Lung (tissue), 12 donors: ENCODE measurements around the gene OR51V1. TPM values are rescaled to one million over a fixed set of nuclear protein-coding genes. Genes with fewer than 3 reads are reported as not detected.

Experiments
- ATAC-seq: fragments of 200-7000 bp; cut with Tn5 transposase; one replicate; pipeline ENCODE4 v1.9.1; 2020; ENCODE audit warnings: moderate number of reproducible peaks; ENCODE audit not compliant: insufficient read depth, low FRiP score
- DNase-seq, 3 donors: peaks; one replicate each; pipeline ENCODE4 v3.0.0-alpha.2; 2013 to 2017
- H3K27ac ChIP-seq, 2 donors: one replicate each; pipeline ENCODE4 v1.5.1; 2013; ENCODE audit warnings: mild to moderate bottlenecking in 2 of 2, moderate library complexity in 2 of 2, control low read depth in 1 of 2, inconsistent platforms in 1 of 2, low read depth in 1 of 2, low read length in 1 of 2
- H3K27me3 ChIP-seq, 3 donors: one replicate each; pipeline ENCODE4 v1.5.1; 2013; ENCODE audit warnings: low read length in 2 of 3; ENCODE audit not compliant: control insufficient read depth in 3 of 3, insufficient read depth in 3 of 3
- H3K36me3 ChIP-seq, 4 donors: one replicate each; pipeline ENCODE4 v1.5.1; 2013; ENCODE audit warnings: low read length in 4 of 4, mild to moderate bottlenecking in 1 of 4, moderate library complexity in 1 of 4; ENCODE audit not compliant: control insufficient read depth in 4 of 4, insufficient read depth in 4 of 4
- H3K4me1 ChIP-seq, 5 donors: one replicate each; pipeline ENCODE4 v1.5.1; 2013; ENCODE audit warnings: low read length in 5 of 5, mild to moderate bottlenecking in 2 of 5, moderate library complexity in 1 of 5; ENCODE audit not compliant: control insufficient read depth in 5 of 5, insufficient read depth in 5 of 5
- H3K4me3 ChIP-seq: one replicate; pipeline ENCODE4 v1.5.1; 2013; ENCODE audit warnings: mild to moderate bottlenecking, control low read depth, moderate library complexity
- H3K9ac ChIP-seq, 2 donors: one replicate each; pipeline ENCODE4 v1.5.1; 2013; ENCODE audit warnings: low read length in 2 of 2, control low read depth in 1 of 2; ENCODE audit not compliant: insufficient read depth in 1 of 2
- H3K9me3 ChIP-seq, 4 donors: one replicate each; pipeline ENCODE4 v1.5.1; 2013; ENCODE audit warnings: low read length in 3 of 4, mild to moderate bottlenecking in 1 of 4, moderate library complexity in 1 of 4; ENCODE audit not compliant: control insufficient read depth in 4 of 4, insufficient read depth in 3 of 4
- WGBS, 2 donors: extraction: QIAGEN DNeasy Blood & Tissue Kit; methylation state at CpG; one replicate each; pipeline ENCODE4 v1.1.7; 2013; 5-methylcytosine and 5-hydroxymethylcytosine counted together
- polyA plus RNA-seq, 2 donors: library from polyadenylated mRNA; stranded (reverse); fragments of 200-250 nt; gene quantifications; one replicate each; pipeline ENCODE4 v1.2.1, GENCODE V29; 2013
- total RNA-seq, 2 donors: library from RNA; depleted of rRNA in 1 of 2; stranded (reverse); fragments of >200 nt in 1 of 2; gene quantifications; one replicate each; pipeline ENCODE4 v1.2.1, GENCODE V29; 2014 to 2021
- TF ChIP-seq, protein P1 (sequence below): IDR thresholded peaks from 2 replicates; pipeline ENCODE4 v1.5.1; 2012; ENCODE audit warnings: mild to moderate bottlenecking; ENCODE audit errors: control extremely low read depth, extremely low read depth
- donor health status: control.
- donor health status: control.
- donor health status: Bipolar disorder and iron deficiency.
- donor health status: healthy.
- donor health status: DM: yes; HTN: yes; CAD: no.

The OR51V1 gene
- total and polyA plus RNA-seq, 4 donors = not detected

DNA sequence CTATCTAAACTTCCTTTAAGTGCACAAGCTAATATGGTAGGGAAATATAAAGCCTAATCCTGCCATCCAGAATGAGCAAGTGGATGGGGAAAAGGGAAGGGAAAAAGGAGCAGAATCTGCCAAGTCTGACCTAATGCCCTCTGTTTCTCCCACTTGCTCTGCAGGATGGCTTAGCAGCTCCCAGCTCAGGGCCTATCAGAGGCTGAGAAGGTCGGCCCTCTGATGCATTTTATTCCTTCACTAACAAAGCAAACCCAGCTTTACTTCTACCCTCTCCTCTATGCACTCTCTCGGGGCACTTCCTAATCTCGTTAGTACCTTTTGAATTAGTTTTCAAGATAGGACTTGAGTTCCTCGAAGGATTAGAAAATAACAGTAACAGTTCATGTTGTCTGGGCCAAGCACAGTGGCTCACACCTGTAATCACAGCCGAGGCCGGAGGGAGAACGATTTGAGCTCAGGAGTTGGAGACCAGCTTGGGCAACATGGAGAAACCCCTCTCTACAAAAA lies 9.9 kb upstream of the OR51V1 start:
- no peaks in the 10 kb centered on the region for H3K4me1 ChIP-seq
- no peak overlapping the region for H3K27ac ChIP-seq
- 59 to 73% methylated on average over 7 of the region's 7 CpGs for WGBS, 2 donors
- H3K9me3 ChIP-seq = no peaks in the 10 kb centered on the region
- no peaks in the 10 kb centered on the region for H3K27me3 ChIP-seq
- ATAC-seq (no peak), DNase-seq (no peak)
- H3K9ac ChIP-seq = no peak overlapping the region
- H3K36me3 ChIP-seq = no peaks in the 10 kb centered on the region
- TF ChIP-seq, protein P1, sequence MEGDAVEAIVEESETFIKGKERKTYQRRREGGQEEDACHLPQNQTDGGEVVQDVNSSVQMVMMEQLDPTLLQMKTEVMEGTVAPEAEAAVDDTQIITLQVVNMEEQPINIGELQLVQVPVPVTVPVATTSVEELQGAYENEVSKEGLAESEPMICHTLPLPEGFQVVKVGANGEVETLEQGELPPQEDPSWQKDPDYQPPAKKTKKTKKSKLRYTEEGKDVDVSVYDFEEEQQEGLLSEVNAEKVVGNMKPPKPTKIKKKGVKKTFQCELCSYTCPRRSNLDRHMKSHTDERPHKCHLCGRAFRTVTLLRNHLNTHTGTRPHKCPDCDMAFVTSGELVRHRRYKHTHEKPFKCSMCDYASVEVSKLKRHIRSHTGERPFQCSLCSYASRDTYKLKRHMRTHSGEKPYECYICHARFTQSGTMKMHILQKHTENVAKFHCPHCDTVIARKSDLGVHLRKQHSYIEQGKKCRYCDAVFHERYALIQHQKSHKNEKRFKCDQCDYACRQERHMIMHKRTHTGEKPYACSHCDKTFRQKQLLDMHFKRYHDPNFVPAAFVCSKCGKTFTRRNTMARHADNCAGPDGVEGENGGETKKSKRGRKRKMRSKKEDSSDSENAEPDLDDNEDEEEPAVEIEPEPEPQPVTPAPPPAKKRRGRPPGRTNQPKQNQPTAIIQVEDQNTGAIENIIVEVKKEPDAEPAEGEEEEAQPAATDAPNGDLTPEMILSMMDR = no peak
- H3K4me3 ChIP-seq = no peak overlapping the region

DNA sequence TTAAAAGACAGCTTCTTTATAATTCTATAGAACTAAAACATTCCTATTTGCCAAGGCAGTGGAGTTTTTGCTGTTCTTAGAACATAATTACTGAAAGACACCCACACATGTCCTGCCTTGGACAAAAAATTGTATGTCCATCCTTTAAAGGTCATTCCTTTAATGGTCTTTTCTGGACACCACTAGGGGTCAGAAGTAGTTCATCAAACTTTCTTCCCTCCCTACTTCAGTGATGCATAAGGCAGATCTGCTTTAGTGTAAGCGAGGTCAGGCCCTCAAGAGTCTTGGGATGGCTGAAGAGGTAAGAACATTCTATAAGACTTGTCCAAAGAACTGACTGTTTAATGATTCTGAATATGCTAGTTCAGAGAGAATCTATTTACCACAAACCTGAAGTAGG lies 4.3 kb upstream of the OR51V1 start:
- DNase-seq (peak in 2 of 3 donors; percentile 39 to 52), ATAC-seq (no peak)
- H3K27ac ChIP-seq = no peak overlapping the region
- WGBS, 2 donors = 17 to 57% methylated on average over 1 of the region's 1 CpG
- H3K36me3 ChIP-seq = no peaks in the 10 kb centered on the region
- no peaks in the 10 kb centered on the region for H3K4me1 ChIP-seq
- no peak overlapping the region for H3K9ac ChIP-seq
- H3K9me3 ChIP-seq = no peaks in the 10 kb centered on the region
- H3K4me3 ChIP-seq = no peak overlapping the region
- no peaks in the 10 kb centered on the region for H3K27me3 ChIP-seq
- TF ChIP-seq, protein P1 = peak; percentile 8

DNA sequence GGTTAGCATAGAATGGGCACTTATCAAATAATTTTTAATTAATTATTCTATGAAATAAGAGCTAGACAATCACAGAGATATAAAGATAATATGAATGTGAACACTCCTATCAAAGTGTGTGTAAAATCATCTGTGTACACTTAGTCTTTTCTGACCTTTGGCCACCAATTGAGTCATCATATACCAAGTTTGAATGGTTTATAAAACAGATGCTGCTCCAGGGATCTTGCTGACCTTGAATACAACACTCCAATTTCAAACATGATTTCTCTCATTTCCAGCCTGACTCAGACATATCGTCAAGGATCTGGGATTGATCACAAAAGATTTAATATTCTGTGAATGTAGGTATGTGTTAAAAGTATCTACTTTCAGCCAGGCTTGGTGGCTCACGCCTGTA lies 2.9 kb upstream of the OR51V1 start:
- Histone ChIP-seq H3K27me3 (no peaks in the 10 kb centered on the region), H3K4me3 (no peak overlapping the region), H3K4me1 (no peaks in the 10 kb centered on the region), H3K9me3 (no peaks in the 10 kb centered on the region), H3K36me3 (no peaks in the 10 kb centered on the region), H3K9ac (no peak overlapping the region), H3K27ac (no peak overlapping the region)
- TF ChIP-seq, protein P1 = no peak
- no peak for DNase-seq
- WGBS, 2 donors = 78 to 97% methylated on average over 2 of the region's 2 CpGs
- no peak for ATAC-seq

DNA sequence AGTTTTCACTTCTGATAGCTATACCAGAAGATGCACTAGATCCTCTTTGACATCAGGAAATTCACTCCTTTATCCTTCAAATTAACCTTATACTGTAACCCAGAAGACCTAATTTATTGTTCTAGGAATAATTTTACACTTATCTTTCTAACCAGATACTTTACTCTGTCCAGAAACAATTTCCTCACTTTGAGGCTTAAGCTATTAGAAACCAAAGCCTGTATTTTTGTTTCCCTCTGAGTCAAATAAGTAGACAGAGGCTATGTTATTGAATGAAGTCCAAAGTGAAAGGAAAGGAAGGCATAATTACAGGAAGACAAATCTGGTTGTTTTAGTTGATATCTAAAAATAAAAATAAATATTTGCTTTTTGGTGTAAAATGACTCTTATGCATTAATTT lies 2.2 kb downstream of the OR51V1 start:
- Histone ChIP-seq H3K27ac (no peak overlapping the region), H3K36me3 (no peaks in the 10 kb centered on the region), H3K9me3 (peaks cover 0 to 3% (median 0%) of the 10 kb centered on the region in 4 donors), H3K4me1 (no peaks in the 10 kb centered on the region), H3K4me3 (no peak overlapping the region), H3K27me3 (no peaks in the 10 kb centered on the region), H3K9ac (no peak overlapping the region)
- no peak for ATAC-seq
- TF ChIP-seq, protein P1 = no peak
- no peak for DNase-seq
